OCI-M1 (cell line): Measurements from ENCODE around the gene NEK5.
"Not testable (repeated sequence)": the region's sequence is repeated elsewhere in the genome, so short reads cannot be mapped to it uniquely, and the experiment has no call there.

Experiments used
- DNase-seq: peaks from one replicate; lab custom pipeline; 2025; lab: John Stamatoyannopoulos, UW

The NEK5 gene

GRCh38 chr13:52128714-52129700 lies at the start of gene NEK5:
Gene NEK5, minus strand, starts transcription at chr13:52129073. Its CDS starts 1,591 bp downstream, at chr13:52127482.
- DNase-seq, result peak; percentile 75

- DNase-seq, result no peak
These were observed 48.4 kb upstream of the NEK5 start for GRCh38 chr13:52177276-52177675.

- not testable (repeated sequence) for DNase-seq
These were observed 45.1 kb upstream of the NEK5 start for GRCh38 chr13:52173970-52174369.

- DNase-seq, result no peak
These were observed 44.5 kb upstream of the NEK5 start for GRCh38 chr13:52173373-52173772.

- not testable (repeated sequence) for DNase-seq
These were observed 42.8 kb upstream of the NEK5 start for GRCh38 chr13:52171686-52172085.

- not testable (repeated sequence) for DNase-seq
These were observed 42.0 kb upstream of the NEK5 start for GRCh38 chr13:52170828-52171391.

- no peak for DNase-seq
These were observed 41.0 kb upstream of the NEK5 start for GRCh38 chr13:52169839-52170238.

GRCh38 chr13:52165411-52165810 lies 36.5 kb upstream of the NEK5 start:
- DNase-seq, result no peak

- DNase-seq, result no peak
These were observed 36.1 kb upstream of the NEK5 start for GRCh38 chr13:52164989-52165388.

GRCh38 chr13:52163878-52164277 lies 35.0 kb upstream of the NEK5 start:
- DNase-seq, result not testable (repeated sequence)

- DNase-seq, result peak; percentile 77
These were observed 33.6 kb upstream of the NEK5 start for GRCh38 chr13:52162279-52163101.

- peak; percentile 35 for DNase-seq
These were observed 32.3 kb upstream of the NEK5 start for GRCh38 chr13:52161181-52161646.

- DNase-seq, result no peak
These were observed 31.6 kb upstream of the NEK5 start for GRCh38 chr13:52160506-52160905.

GRCh38 chr13:52160053-52160452 lies 31.2 kb upstream of the NEK5 start:
- DNase-seq, result no peak

GRCh38 chr13:52159159-52159982 lies 30.5 kb upstream of the NEK5 start, which contains the start of gene NEK3:
Gene NEK3, minus strand, starts transcription at chr13:52159597. Its CDS starts 3,406 bp downstream, at chr13:52156191.
- DNase-seq, result peak; percentile 77

- peak; percentile 48 for DNase-seq
These were observed 29.8 kb upstream of the NEK5 start for GRCh38 chr13:52158629-52159158.

GRCh38 chr13:52156724-52157261 lies 27.9 kb upstream of the NEK5 start:
- DNase-seq, result no peak

- no peak for DNase-seq
These were observed 26.3 kb upstream of the NEK5 start for GRCh38 chr13:52155177-52155576.

GRCh38 chr13:52147225-52147624 lies 18.4 kb upstream of the NEK5 start:
- DNase-seq, result no peak

- no peak for DNase-seq
These were observed 12.4 kb upstream of the NEK5 start for GRCh38 chr13:52141299-52141698.

- DNase-seq, result no peak
These were observed 8.6 kb upstream of the NEK5 start for GRCh38 chr13:52137489-52137888.
